GM12801 (cell line): ENCODE measurements around the gene NPAS3.

Source experiments
- TF ChIP-seq, protein P1 (sequence below): IDR thresholded peaks from one replicate; pipeline ENCODE4 v1.5.1; 2011; ENCODE audit warnings: control low read depth; ENCODE audit not compliant: insufficient read length; ENCODE audit errors: extremely low read depth

NPAS3 gene

DNA sequence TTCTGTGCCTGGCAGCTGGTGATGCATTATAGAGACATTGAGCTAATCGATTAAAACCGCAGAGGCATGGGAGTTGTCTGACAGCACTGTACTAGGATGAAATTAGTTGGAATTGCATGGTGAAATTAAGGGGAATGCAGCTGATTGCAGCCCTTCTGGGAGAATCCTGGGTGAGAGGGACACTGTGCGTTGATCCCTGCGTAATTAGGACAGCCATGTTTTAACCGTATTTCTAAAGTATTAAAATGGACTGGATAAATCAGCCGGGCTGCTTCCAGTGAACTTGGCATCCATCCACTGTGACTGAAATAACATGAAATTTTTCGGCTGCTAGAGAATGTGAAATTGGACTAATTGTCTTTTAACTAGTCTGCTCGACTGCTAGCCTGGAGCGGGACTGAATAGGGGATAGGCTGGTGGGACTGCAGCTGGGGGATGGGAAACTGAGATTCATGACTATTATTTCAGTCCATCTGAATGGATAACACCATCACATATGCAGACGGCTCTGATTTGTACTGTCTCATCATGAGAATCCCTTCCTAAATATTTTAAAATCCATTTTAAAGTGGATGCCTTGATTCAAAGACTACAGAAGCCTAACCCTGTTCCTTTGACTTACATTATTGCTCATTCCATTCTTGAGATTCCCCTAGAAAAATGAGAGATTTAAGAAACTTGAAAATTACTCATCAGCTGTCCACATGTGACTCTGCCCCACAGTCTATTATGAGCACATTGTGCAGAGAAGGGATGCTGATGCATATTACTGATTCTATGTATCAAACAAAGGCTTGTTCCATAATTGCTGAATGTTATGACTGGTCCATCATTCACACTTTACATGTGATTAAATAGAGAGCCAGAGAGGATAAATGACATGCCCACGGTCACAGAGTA lies 343.9 kb downstream of the NPAS3 start:
- TF ChIP-seq, protein P1, sequence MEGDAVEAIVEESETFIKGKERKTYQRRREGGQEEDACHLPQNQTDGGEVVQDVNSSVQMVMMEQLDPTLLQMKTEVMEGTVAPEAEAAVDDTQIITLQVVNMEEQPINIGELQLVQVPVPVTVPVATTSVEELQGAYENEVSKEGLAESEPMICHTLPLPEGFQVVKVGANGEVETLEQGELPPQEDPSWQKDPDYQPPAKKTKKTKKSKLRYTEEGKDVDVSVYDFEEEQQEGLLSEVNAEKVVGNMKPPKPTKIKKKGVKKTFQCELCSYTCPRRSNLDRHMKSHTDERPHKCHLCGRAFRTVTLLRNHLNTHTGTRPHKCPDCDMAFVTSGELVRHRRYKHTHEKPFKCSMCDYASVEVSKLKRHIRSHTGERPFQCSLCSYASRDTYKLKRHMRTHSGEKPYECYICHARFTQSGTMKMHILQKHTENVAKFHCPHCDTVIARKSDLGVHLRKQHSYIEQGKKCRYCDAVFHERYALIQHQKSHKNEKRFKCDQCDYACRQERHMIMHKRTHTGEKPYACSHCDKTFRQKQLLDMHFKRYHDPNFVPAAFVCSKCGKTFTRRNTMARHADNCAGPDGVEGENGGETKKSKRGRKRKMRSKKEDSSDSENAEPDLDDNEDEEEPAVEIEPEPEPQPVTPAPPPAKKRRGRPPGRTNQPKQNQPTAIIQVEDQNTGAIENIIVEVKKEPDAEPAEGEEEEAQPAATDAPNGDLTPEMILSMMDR = no peak

DNA sequence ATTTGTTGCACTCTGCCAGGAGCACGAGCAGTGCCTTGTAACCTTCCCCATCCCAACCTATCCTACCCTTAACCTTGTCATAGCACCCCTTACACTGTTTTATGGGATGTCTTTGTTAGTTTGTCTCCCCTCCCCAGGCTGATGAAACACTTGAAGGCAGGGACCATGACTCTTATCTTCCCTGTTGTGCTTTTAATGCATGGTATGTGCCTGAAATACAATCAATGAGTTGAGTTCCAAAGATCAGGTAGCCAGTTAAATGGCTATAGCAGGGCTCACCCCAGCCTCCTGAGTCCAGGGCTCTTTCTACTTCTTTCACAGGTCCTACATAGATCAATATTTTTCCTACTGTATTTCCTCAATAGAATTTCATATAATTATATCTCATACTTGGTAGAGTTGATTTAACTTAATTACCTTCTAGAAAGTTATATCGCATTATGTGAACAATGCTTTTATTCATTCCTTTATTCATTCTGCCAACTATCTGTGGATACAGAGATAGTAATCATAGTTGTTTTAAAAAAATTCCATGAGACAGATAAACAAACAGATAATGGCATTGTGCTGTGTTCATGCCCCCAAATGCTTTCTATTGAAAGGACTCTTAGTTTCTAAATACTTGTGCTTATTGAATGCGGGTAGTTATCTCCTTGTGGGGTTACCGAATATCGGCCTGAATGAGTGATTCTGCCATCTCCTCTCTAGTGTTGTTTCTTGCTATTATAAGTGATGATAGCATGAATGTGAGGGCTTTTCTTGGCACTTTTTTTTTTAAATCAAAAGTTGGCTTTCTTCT lies 347.4 kb downstream of the NPAS3 start:
- TF ChIP-seq, protein P1 = no peak

DNA sequence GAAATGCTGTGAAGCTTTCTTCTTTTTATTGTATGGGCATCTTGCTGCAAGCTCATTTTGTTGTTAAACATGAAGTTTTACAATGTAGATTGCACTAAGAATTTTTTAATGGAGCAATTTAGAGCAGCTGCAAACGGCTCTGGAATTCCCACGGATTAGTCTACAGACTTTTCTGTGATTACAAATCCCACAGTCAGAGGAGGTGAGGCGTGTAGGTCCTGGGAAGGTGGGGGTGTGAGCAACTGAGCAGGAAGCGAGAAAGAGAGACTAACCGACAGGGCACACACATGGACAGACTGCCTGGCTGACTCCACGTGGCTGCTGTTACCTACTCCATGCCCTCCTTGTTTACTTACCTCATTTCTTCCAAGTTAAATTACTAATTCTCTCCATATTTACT lies 348.5 kb downstream of the NPAS3 start:
- TF ChIP-seq, protein P1 = no peak

DNA sequence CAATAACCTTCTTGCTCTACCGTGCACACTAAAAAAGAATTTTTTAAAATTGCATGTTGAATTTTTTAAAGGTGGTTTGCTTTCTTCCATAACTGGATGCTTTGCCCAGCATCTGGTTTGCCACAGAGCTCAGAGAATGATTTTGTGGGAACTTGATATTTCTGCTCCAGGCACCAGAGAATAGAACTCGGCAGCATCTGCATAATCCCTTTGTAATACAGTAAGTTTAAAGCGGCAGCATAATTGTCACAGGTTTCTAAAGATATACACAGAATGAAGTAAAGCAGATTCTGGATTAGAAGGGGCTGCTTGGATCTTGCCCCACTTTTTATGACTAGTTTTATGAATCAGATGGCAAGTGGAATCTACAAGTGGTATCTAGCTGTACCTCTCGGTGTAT lies 352.0 kb downstream of the NPAS3 start:
- TF ChIP-seq, protein P1 = no peak

DNA sequence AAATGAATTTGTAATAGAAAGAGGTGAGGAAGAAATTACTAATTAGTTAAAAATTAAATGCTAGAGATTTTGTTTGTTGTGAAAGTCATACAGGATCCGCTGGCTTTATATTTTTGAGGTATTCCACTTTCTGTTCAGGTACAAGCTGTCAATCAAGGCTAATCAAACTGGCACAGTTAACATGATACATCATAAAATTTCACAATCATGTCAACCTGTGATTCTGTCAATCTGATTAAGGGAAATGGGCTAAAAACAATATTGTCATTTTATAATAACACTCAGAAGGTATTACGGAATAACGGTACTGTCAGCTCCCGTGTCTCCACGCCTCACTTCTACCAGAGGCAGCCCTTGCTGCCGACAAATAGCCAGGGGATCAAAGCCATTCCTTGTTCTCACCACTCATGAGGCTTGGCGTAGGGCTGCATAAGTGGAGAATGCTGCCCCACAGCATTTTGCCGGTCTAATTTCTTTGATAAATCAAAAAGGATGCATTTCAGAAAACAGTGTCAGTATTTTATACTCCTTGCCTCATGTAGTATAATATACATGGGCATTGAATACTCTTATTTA lies 352.9 kb downstream of the NPAS3 start:
- TF ChIP-seq, protein P1 = no peak

DNA sequence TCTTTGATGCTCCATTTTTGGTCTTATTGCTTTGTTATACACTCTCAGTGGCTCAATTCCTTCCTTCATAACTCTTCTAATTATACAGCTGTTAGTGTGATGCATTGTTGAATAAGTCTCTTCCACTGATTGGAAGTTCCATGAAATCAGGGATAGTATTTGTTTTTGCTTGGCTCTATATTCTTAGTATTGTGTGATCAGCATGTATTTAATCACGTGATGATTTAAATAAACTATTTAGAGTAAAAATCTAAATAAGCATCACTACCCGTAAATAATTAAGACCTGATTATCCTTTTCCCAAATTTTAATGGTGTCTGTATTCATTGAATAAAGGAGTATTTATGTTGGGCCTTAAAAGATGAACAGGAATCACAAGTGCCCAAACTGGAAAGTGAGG lies 355.7 kb downstream of the NPAS3 start:
- TF ChIP-seq, protein P1 = no peak

DNA sequence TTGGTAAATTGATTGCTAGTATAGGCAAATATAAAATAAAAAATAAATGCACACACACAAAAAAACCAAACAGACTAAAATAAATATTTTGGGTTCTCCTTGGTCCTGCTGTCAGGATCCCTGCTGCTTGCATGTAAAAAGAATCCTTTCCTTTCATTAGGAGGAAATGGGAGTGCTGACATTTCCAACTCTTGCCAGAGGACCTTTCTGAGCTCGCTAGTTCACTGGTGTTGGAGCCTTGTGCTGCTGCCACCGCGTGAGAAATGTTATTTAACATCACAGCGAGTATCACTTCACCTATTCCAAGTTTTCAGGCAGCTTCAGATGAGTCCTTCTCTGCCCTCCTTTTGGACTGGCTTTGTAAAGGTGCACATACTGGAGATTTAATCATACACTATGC lies 358.9 kb downstream of the NPAS3 start:
- TF ChIP-seq, protein P1 = no peak
